T follicular helper cell (primary cell): ENCODE measurements around the gene PCBP3.
"Not testable (repeated sequence)": the region's sequence is repeated elsewhere in the genome, so short reads cannot be mapped to it uniquely, and the experiment has no call there.

Experiments
- DNase-seq: peaks from one replicate; pipeline ENCODE4 v3.0.0-alpha.2; 2020; ENCODE audit warnings: low read depth

The PCBP3 gene

GRCh38 chr21:45969921-45970673, 326.6 kb downstream of the PCBP3 start:
- DNase-seq = no peak

GRCh38 chr21:45970674-45971615, 327.4 kb downstream of the PCBP3 start:
- DNase-seq = no peak

- DNase-seq = no peak
Observed at GRCh38 chr21:45971616-45972352, 328.3 kb downstream of the PCBP3 start.

GRCh38 chr21:45972353-45972715, 328.8 kb downstream of the PCBP3 start:
- DNase-seq = no peak

- DNase-seq = no peak
Observed at GRCh38 chr21:45972716-45973474, 329.4 kb downstream of the PCBP3 start.

GRCh38 chr21:45973475-45974072, 330.0 kb downstream of the PCBP3 start:
- DNase-seq = peak; percentile 60

GRCh38 chr21:45974073-45975019, 330.8 kb downstream of the PCBP3 start:
- no peak for DNase-seq

GRCh38 chr21:45975020-45975666, 331.6 kb downstream of the PCBP3 start:
- no peak for DNase-seq

GRCh38 chr21:45975667-45976409, 332.3 kb downstream of the PCBP3 start:
- DNase-seq = not testable (repeated sequence)

GRCh38 chr21:45976701-45977311, 333.3 kb downstream of the PCBP3 start:
- no peak for DNase-seq

- DNase-seq = no peak
Observed at GRCh38 chr21:45977396-45977795, 333.9 kb downstream of the PCBP3 start.

GRCh38 chr21:45979141-45979631, 335.7 kb downstream of the PCBP3 start:
- DNase-seq = no peak

GRCh38 chr21:45979651-45980050, 336.1 kb downstream of the PCBP3 start:
- DNase-seq = no peak

GRCh38 chr21:45980271-45980670, 336.7 kb downstream of the PCBP3 start:
- no peak for DNase-seq

GRCh38 chr21:45980697-45981096, 337.2 kb downstream of the PCBP3 start:
- no peak for DNase-seq

- peak; percentile 42 for DNase-seq
Observed at GRCh38 chr21:45981151-45982091, 337.9 kb downstream of the PCBP3 start, which contains the start of gene COL6A1. TSS of gene COL6A1 (plus strand) at chr21:45981770. CDS start at chr21:45981851, 81 bp downstream.
